Breast epithelium (tissue), 3 donors: ENCODE measurements around the gene ATP6V1G2.

Experiments
- POLR2A ChIP-seq: fragments of 450-650 bp; IDR thresholded peaks from one replicate; pipeline ENCODE4 v1.6.1; 2016; ENCODE audit warnings: antibody characterized with exemption, mild to moderate bottlenecking, moderate library complexity
- POLR2AphosphoS5 ChIP-seq, 3 donors: sonication (generic); formaldehyde crosslinking; IDR thresholded peaks; one replicate each; pipeline ENCODE4 v1.6.1; 2017; ENCODE audit warnings: antibody characterized with exemption in 3 of 3
- TF ChIP-seq, protein P1 (sequence below), 3 donors: fragments of 450-650 bp; IDR thresholded peaks; one replicate each; pipeline ENCODE4 v1.5.1; 2016 to 2017; ENCODE audit warnings: antibody characterized with exemption in 3 of 3, mild to moderate bottlenecking in 3 of 3, moderate library complexity in 3 of 3

- TF ChIP-seq POLR2AphosphoS5 (IDR thresholded peaks at IDR 0.05): no peak
- TF ChIP-seq POLR2A: no peak
- TF ChIP-seq, protein P1, sequence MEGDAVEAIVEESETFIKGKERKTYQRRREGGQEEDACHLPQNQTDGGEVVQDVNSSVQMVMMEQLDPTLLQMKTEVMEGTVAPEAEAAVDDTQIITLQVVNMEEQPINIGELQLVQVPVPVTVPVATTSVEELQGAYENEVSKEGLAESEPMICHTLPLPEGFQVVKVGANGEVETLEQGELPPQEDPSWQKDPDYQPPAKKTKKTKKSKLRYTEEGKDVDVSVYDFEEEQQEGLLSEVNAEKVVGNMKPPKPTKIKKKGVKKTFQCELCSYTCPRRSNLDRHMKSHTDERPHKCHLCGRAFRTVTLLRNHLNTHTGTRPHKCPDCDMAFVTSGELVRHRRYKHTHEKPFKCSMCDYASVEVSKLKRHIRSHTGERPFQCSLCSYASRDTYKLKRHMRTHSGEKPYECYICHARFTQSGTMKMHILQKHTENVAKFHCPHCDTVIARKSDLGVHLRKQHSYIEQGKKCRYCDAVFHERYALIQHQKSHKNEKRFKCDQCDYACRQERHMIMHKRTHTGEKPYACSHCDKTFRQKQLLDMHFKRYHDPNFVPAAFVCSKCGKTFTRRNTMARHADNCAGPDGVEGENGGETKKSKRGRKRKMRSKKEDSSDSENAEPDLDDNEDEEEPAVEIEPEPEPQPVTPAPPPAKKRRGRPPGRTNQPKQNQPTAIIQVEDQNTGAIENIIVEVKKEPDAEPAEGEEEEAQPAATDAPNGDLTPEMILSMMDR (IDR thresholded peaks at IDR 0.05): no peak
These were observed 20.9 kb downstream of the ATP6V1G2 start for GRCh38 chr6:31525553-31525931.
